Measurements from ENCODE around the gene TMEM62. TPM values are rescaled to one million over a fixed set of nuclear protein-coding genes. Genes with fewer than 3 reads are reported as not detected.

The TMEM62 gene
- total RNA-seq, 1 donor from 2014 or later: 26.2 TPM

DNA sequence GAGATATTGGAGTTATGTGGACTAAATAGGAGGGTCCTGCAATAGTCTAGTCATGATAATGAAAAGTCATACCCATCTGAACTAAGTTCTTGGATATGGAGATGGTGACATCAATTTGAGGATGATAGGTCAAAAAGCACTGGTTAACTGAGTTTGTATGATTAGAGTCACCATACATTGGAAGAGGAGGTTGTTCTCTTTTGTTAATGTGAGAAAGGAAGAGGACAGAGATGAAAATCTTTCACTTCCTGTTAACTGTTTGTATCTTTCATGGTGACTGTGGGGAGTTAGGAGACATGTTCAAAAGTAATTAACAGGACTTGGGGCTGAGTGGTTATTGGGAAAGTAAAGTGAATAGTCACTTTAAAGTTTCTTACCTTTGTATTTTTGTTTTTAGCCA is 11.1 kb downstream of the TMEM62 start:
- Histone ChIP-seq H3K36me3 (peaks cover 57% of the 10 kb centered on the region), H3K4me1 (no peaks in the 10 kb centered on the region), H3K9me3 (no peaks in the 10 kb centered on the region), H3K27me3 (ENCODE audit: low read depth) (no peaks in the 10 kb centered on the region), H3K4me3 (no peak overlapping the region), H3K27ac (no peak overlapping the region)
- DNase-seq: no peak
- ATAC-seq: no peak
- intact Hi-C loops (cut with DNase I): no loop called here
- TF ChIP-seq CTCF (IDR thresholded peaks at IDR 0.05): no peak

GRCh38 chr15:43146184-43146583 is 12.8 kb downstream of the TMEM62 start:
- DNase-seq (no peak), ATAC-seq (no peak)
- H3K4me3 ChIP-seq: no peak overlapping the region
- H3K4me1 ChIP-seq: no peaks in the 10 kb centered on the region
- no peaks in the 10 kb centered on the region for H3K27me3 ChIP-seq (ENCODE audit: low read depth)
- no peak overlapping the region for H3K27ac ChIP-seq
- peaks cover 57% of the 10 kb centered on the region for H3K36me3 ChIP-seq
- intact Hi-C loops (cut with DNase I): no loop called here
- no peak for TF ChIP-seq CTCF (IDR thresholded peaks at IDR 0.05)
- H3K9me3 ChIP-seq: no peaks in the 10 kb centered on the region

DNA sequence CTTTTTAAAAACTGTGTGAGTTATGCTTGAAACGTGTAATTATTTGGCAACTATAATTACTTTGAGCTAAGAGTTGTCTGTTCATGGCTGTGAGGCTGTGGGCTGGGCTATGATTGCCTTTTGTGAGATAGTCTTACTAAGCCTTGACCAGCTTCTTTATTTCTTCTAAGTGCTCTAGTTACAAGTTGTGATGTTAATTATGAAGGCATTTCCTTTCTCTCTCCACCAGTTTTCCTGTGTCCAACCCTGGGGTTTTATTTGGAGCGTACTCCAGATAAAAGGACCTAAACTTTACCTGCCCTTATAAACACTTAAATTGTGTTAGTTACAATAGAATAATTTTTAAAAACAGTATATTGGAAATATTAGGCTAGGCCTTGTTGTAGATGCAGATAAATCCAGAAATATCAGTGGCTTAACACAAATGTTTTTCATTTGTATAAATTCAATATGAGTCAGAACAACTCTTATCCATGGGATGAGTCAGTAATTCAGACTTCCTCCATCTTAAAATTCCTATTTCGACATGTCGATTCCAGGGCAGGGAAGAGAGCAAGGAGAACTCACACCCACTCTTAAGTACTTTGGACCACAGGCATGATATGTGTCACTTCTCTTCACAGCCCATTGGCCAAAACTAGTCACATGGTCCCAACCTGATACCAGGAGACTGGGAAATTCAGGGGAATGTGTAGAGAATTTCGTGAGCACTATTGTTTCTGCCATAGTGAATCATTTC is 17.0 kb downstream of the TMEM62 start:
- no peak for TF ChIP-seq CTCF (IDR thresholded peaks at IDR 0.05)
- Histone ChIP-seq H3K27me3 (ENCODE audit: low read depth) (no peaks in the 10 kb centered on the region), H3K36me3 (peaks cover 95% of the 10 kb centered on the region), H3K4me1 (no peaks in the 10 kb centered on the region), H3K27ac (no peak overlapping the region), H3K4me3 (no peak overlapping the region), H3K9me3 (no peaks in the 10 kb centered on the region)
- intact Hi-C loops (cut with DNase I): no loop called here
- ATAC-seq: no peak
- no peak for DNase-seq

- H3K4me3 ChIP-seq: no peak overlapping the region
- H3K36me3 ChIP-seq: peaks cover 97% of the 10 kb centered on the region
- TF ChIP-seq CTCF (IDR thresholded peaks at IDR 0.05): no peak
- no peaks in the 10 kb centered on the region for H3K27me3 ChIP-seq (ENCODE audit: low read depth)
- no peak overlapping the region for H3K27ac ChIP-seq
- ATAC-seq (no peak), DNase-seq (no peak)
- no peaks in the 10 kb centered on the region for H3K4me1 ChIP-seq
- no peaks in the 10 kb centered on the region for H3K9me3 ChIP-seq
- intact Hi-C loops (cut with DNase I): no loop called here
Observed at GRCh38 chr15:43151688-43152087, 18.3 kb downstream of the TMEM62 start.

- no peaks in the 10 kb centered on the region for H3K27me3 ChIP-seq (ENCODE audit: low read depth)
- H3K4me3 ChIP-seq: no peak overlapping the region
- intact Hi-C loops (cut with DNase I): no loop called here
- ATAC-seq (no peak), DNase-seq (no peak)
- no peak for TF ChIP-seq CTCF (IDR thresholded peaks at IDR 0.05)
- H3K4me1 ChIP-seq: no peaks in the 10 kb centered on the region
- H3K36me3 ChIP-seq: peaks cover 92% of the 10 kb centered on the region
- H3K27ac ChIP-seq: no peak overlapping the region
- H3K9me3 ChIP-seq: no peaks in the 10 kb centered on the region
Observed at GRCh38 chr15:43153269-43153668, 19.9 kb downstream of the TMEM62 start.

All from lower lobe of right lung (tissue), 2 donors.